Common myeloid progenitor, CD34-positive (primary cell): ENCODE measurements around the gene PYY.
A peak's percentile ranks its signal among the peaks of the same experiment; 100 is the strongest.

Experiments used
- CTCF ChIA-PET: fragments of 350-600 bp; sonication (Branson Sonifier 250); formaldehyde crosslinking; loops from one replicate; lab custom pipeline; 2021; ENCODE audit warnings: antibody characterized with exemption; lab: Charles Lee
- POLR2A ChIA-PET: fragments of 350-600 bp; sonication (Branson Sonifier 250); formaldehyde crosslinking; loops from one replicate; lab custom pipeline; 2021; ENCODE audit warnings: antibody characterized with exemption; lab: Charles Lee
- DNase-seq, 3 donors: peaks; one replicate each; pipeline versions ENCODE4 v3.0.0 to v3.0.0-alpha.2; 2013
- H3K27ac ChIP-seq, 2 experiments: 1 replicate in 1 of 2; 2 replicates in 1 of 2; pipeline ENCODE4 v1.7.0; 2013; ENCODE audit warnings: inconsistent platforms in 2 of 2, low read length in 2 of 2, mild to moderate bottlenecking in 2 of 2, low read depth in 1 of 2, moderate library complexity in 1 of 2; ENCODE audit not compliant: severe bottlenecking in 2 of 2, insufficient read depth in 1 of 2, poor library complexity in 1 of 2
- H3K27me3 ChIP-seq, 5 experiments: replicated peaks in 2 of 5; 1 replicate in 3 of 5; 2 replicates in 2 of 5; pipeline versions ENCODE4 v1.6.1 to v1.7.0; 2013; ENCODE audit warnings: low read length in 4 of 5, mild to moderate bottlenecking in 2 of 5, moderate library complexity in 2 of 5, inconsistent platforms in 1 of 5; ENCODE audit not compliant: insufficient read depth in 5 of 5, control insufficient read depth in 4 of 5
- H3K36me3 ChIP-seq, 4 experiments: 1 replicate in 2 of 4; 2 replicates in 2 of 4; pipeline versions ENCODE4 v1.6.1 to v1.7.0; 2013; ENCODE audit warnings: low read length in 3 of 4, control low read depth in 1 of 4, mild to moderate bottlenecking in 1 of 4; ENCODE audit not compliant: control insufficient read depth in 4 of 4, insufficient read depth in 4 of 4
- H3K4me1 ChIP-seq, 4 experiments: 1 replicate in 3 of 4; 2 replicates in 1 of 4; pipeline versions ENCODE4 v1.6.1 to v1.7.1; 2013; ENCODE audit warnings: low read length in 3 of 4, mild to moderate bottlenecking in 3 of 4, control low read depth in 1 of 4, inconsistent platforms in 1 of 4, moderate library complexity in 1 of 4; ENCODE audit not compliant: control insufficient read depth in 4 of 4, insufficient read depth in 4 of 4; ENCODE audit errors: control extremely low read depth in 1 of 4
- H3K4me3 ChIP-seq, 7 experiments: 1 replicate in 4 of 7; 2 replicates in 3 of 7; pipeline versions ENCODE4 v1.5.1 to v1.7.0; 2013; ENCODE audit warnings: mild to moderate bottlenecking in 7 of 7, low read length in 6 of 7, moderate library complexity in 6 of 7, inconsistent platforms in 2 of 7, low read depth in 2 of 7, control low read depth in 1 of 7; ENCODE audit not compliant: insufficient read depth in 4 of 7, control insufficient read depth in 1 of 7; ENCODE audit errors: extremely low read depth in 1 of 7
- H3K9me3 ChIP-seq, 5 experiments: 1 replicate in 4 of 5; 2 replicates in 1 of 5; pipeline versions ENCODE4 v1.6.1 to v1.7.1; 2013; ENCODE audit warnings: low read length in 4 of 5, mild to moderate bottlenecking in 2 of 5, inconsistent platforms in 1 of 5, low read depth in 1 of 5, moderate library complexity in 1 of 5; ENCODE audit not compliant: control insufficient read depth in 4 of 5, insufficient read depth in 2 of 5; ENCODE audit errors: control extremely low read depth in 1 of 5
- WGBS: methylation state at CpG from one replicate; pipeline ENCODE4 v1.1.5; 2013; ENCODE audit not compliant: insufficient coverage; 5-methylcytosine and 5-hydroxymethylcytosine counted together

The PYY gene

DNA sequence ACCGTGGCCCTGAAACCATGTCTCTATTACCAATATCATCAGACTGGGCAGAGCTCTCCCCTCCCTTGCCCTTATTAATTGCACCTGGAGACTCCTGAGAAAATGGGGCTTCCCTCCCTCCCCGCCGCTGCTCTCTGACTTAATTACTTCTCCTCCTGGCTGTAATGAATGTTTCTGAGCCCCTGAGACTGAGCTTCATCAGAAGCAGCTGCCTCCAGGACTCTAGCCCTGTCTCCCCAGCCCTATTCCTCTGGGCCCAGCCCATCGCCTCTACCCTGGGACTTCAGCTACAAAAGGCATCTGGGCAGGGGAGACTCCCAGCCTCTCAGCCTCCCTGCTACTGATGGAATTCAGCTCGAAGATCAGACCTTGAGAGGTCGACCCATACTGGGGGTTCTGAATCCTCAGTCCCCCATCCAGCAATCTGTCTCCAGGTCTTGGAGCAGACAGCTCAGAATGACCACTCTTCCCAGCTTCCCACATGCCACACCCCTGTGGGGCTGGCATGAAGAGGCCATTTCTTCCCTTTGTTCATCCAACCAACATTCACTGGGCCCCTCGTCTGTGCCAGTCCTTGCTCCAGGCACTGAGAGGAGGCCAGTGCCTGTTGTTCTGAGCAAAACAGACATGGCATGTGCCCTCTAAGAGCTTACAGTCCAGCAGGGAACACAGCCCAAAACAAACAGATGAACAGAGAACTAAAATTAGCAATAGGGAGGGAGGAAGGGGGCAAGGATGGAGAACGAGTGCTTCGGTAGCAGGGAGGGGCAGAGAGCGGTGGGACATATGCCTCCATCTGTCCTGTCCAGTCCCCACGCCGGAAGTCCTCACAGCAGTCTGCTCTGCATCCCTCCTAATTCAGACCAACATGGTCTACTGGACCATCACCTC lies 33.6 kb upstream of the PYY start:
- H3K4me1 ChIP-seq, result peaks cover 0 to 14% (median 5%) of the 10 kb centered on the region in 4 experiments
- WGBS, result 77% methylated on average over 11 of the region's 12 CpGs
- DNase-seq, result no peak
- no peak overlapping the region for H3K27ac ChIP-seq
- peaks cover 0 to 39% (median 31%) of the 10 kb centered on the region in 5 experiments for H3K27me3 ChIP-seq
- H3K36me3 ChIP-seq, result no peaks in the 10 kb centered on the region
- CTCF ChIA-PET, result interaction anchor here (0.9 to 3.1 kb wide), 8 partner anchors 9 to 107 kb away, joined by 3 to 8 read pairs (median 4); no protein-coding TSS in a partner anchor
- H3K4me3 ChIP-seq, result no peak overlapping the region
- POLR2A ChIA-PET, result interaction anchor here (0.6 kb wide), 1 partner anchor 10 kb away, joined by 3 read pairs; no protein-coding TSS in a partner anchor
- no peaks in the 10 kb centered on the region for H3K9me3 ChIP-seq

DNA sequence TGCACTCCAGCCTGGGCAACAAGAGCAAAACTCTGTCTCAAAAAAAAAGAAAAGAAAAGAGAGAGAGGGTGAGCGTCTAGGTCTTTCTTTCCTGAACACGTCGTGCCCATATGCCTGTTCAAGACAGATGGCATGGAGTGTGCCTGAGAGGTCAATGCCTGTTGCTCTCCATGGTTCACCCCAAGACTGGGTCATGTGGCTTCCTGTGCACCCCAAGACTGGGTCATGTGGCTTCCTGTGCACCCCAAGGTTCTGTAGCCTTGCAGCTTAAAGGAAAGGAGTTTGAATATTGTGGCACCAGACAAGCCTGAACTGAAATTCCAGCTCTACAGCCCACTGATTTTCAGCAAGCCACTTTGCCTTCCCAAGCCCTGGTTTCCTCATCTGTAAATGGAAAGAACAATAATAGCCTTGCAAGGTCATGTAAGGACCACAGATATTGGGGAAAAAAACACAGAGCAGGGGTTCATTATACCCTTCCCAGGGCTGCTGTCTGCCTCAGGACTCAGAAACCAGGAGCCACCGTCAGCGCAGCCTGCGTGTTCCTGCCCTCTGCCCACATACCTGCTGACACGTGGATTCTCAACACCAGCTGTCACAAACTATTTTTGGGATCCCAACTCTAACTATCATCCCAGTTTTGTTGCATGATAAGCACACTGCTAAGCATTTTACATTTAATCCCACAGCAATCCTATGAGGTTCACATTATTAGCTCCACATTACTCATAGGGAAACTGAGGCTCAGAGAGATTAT lies 32.7 kb upstream of the PYY start:
- 94% methylated on average over 5 of the region's 7 CpGs for whole genome bisulfite sequencing
- Histone ChIP-seq H3K4me1 (peaks cover 0 to 14% (median 5%) of the 10 kb centered on the region in 4 experiments), H3K36me3 (no peaks in the 10 kb centered on the region), H3K4me3 (no peak overlapping the region), H3K27me3 (peaks cover 2 to 44% (median 39%) of the 10 kb centered on the region in 5 experiments), H3K9me3 (no peaks in the 10 kb centered on the region), H3K27ac (no peak overlapping the region)
- ChIA-PET CTCF (interaction anchor here (0.9 to 3.1 kb wide), 7 partner anchors 10 to 86 kb away, joined by 3 to 8 read pairs (median 4); no protein-coding TSS in a partner anchor), POLR2A (interaction anchor here (0.6 kb wide), 2 partner anchors 11 to 41 kb away, joined by 3 to 5 read pairs; no protein-coding TSS in a partner anchor)
- DNase-seq, result no peak

DNA sequence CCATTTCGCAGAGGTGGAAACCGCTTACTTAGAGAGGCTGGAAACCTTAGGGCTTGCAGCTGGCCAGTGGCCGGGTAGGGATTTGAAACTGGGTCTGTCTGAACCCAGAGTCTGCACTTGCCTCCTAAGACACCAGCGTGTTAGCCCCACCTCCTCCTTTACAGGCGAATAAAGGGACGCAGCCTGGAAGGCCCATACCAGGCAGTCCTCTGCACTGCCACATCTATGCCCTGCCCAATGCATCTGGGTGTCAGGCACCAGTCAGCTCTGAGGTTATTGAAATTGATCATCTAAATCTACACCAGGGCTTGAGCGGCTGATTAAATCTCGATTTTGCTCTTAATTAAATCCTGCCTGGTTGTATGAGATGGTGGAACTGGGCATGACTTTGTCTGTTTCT lies 30.8 kb upstream of the PYY start:
- Histone ChIP-seq H3K9me3 (no peaks in the 10 kb centered on the region), H3K27ac (no peak overlapping the region), H3K27me3 (peaks cover 2 to 44% (median 39%) of the 10 kb centered on the region in 5 experiments), H3K4me1 (peaks cover 0 to 14% (median 5%) of the 10 kb centered on the region in 4 experiments), H3K36me3 (no peaks in the 10 kb centered on the region), H3K4me3 (no peak overlapping the region)
- no peak for DNase-seq
- WGBS, result 100% methylated on average over 5 of the region's 8 CpGs
- CTCF ChIA-PET, result interaction anchor here (1.3 to 2.4 kb wide), 5 partner anchors 10 to 41 kb away, joined by 3 to 11 read pairs (median 3); no protein-coding TSS in a partner anchor
- POLR2A ChIA-PET, result no interaction called here

DNA sequence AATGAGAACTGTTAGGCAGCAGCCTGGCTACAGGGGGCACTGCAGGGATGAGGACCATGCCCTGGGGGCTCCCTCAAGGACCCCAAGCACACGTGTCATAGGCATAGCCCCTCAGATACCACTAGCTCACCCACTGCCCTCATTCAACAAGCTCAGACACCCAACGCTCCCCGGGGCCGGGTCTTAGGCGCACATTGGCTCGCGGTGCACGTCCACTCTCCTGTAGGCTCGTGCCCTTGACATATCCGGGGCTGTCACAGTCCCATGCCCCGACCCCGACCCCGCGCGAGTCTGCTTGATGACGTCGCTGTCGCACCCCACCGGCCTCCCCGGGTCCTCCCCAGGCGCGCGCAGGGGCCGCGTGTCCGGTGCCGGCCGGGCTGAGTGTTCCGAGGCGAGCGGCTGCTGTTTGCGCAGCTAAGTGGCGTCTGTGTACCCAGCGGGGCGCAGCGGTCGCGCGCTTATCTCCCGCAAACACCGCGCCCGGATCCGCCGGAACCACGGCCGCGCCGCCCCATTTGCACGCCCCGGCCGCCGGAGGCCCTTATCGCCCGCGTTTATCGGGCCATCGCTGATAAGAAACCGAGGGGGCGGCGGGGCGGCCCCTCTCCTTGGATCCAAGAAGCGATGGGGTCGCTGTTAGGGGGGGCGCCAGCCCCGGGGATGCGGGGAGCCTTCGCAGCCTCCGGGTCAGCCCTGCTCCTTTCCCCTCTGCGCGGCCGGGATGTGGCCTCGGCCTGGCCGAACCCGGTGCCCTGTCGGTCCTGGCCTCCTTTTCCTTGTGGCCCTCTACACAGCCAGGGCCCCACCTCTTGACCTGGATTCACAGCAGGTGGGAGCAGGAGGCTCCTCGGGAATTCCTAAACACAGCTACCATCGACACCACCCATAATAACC lies 30.0 kb upstream of the PYY start:
- ChIA-PET CTCF (interaction anchor here (0.8 to 2.4 kb wide), 10 partner anchors 10 to 70 kb away, joined by 3 to 11 read pairs (median 4); no protein-coding TSS in a partner anchor), POLR2A (no interaction called here)
- 3% methylated on average over 74 of the region's 78 CpGs for WGBS
- H3K36me3 ChIP-seq, result no peaks in the 10 kb centered on the region
- H3K4me1 ChIP-seq, result peaks cover 0 to 14% (median 5%) of the 10 kb centered on the region in 4 experiments
- DNase-seq, result peak; percentile 50 to 72 (median 57)
- H3K27ac ChIP-seq, result no peak overlapping the region
- peaks cover 2 to 44% (median 39%) of the 10 kb centered on the region in 5 experiments for H3K27me3 ChIP-seq
- peak overlapping the region in 6 of 7 experiments; percentile 24 to 73 (median 54) for H3K4me3 ChIP-seq
- H3K9me3 ChIP-seq, result no peaks in the 10 kb centered on the region

DNA sequence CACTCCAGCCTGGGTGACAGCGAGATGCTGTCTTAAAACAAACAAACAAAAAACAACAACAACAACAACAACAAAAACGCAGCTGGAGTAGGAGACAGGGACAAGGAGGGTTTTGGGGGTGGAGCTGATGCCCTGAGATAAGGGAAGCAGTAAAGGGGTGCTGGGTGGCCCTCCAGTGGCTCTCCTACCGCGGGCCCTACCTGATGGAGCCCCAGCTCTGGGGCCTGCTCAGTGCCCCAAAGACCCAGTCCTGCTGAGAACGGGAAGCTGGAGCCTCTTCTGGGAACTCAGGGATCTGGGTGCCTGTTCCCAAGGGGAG lies 29.4 kb upstream of the PYY start:
- Histone ChIP-seq H3K4me3 (peak overlapping the region in 4 of 7 experiments; percentile 46 to 73 (median 64)), H3K36me3 (no peaks in the 10 kb centered on the region), H3K4me1 (peaks cover 0 to 14% (median 5%) of the 10 kb centered on the region in 4 experiments), H3K27ac (no peak overlapping the region), H3K9me3 (no peaks in the 10 kb centered on the region), H3K27me3 (peaks cover 2 to 45% (median 41%) of the 10 kb centered on the region in 5 experiments)
- DNase-seq, result no peak
- ChIA-PET POLR2A (no interaction called here), CTCF (interaction anchor here (0.8 to 2.4 kb wide), 8 partner anchors 9 to 69 kb away, joined by 3 to 11 read pairs (median 4); no protein-coding TSS in a partner anchor)
- WGBS, result 4% methylated on average over 3 of the region's 5 CpGs

DNA sequence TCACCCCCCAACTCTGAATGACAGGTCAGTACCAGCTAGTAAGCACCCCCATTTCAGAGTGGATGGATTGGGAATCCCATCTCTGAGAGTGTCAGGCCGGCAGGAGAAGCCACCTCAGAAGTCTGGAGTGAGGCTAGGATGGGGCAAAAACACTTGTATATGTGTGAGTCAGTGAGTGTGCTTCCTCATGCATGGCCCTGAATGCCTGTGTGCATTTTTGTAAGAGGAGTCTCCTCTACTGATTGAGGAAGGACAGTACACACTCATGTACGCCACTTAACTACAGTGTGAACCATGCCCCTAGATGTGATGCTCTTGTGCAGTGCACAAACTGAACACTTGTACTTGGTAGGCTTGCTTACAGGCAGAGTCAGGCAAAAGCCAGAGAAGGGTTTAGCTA lies 28.4 kb upstream of the PYY start:
- 93% methylated on average over 2 of the region's 2 CpGs for WGBS
- H3K27ac ChIP-seq, result no peak overlapping the region
- no peak overlapping the region for H3K4me3 ChIP-seq
- H3K9me3 ChIP-seq, result no peaks in the 10 kb centered on the region
- H3K4me1 ChIP-seq, result peaks cover 0 to 14% (median 5%) of the 10 kb centered on the region in 4 experiments
- H3K36me3 ChIP-seq, result no peaks in the 10 kb centered on the region
- ChIA-PET POLR2A (no interaction called here), CTCF (interaction anchor here (0.9 to 2.0 kb wide), 4 partner anchors 20 to 38 kb away, joined by 3 to 11 read pairs (median 4); no protein-coding TSS in a partner anchor)
- peaks cover 2 to 51% (median 36%) of the 10 kb centered on the region in 5 experiments for H3K27me3 ChIP-seq
- no peak for DNase-seq
